HG03469 (cell line): Measurements from ENCODE around the gene CCDC141.

Experiments used
- ATAC-seq: cut with Tn5 transposase; IDR thresholded peaks from one replicate; pipeline ENCODE4 v1.9.1; 2021; ENCODE audit warnings: mild to moderate bottlenecking, moderate library complexity, moderate number of reproducible peaks; ENCODE audit not compliant: unreplicated experiment

CCDC141 gene

GRCh38 chr2:178787155-178787554 lies 262.8 kb downstream of the CCDC141 start:
- no peak for ATAC-seq

- no peak for ATAC-seq
Observed at GRCh38 chr2:178783889-178784288, 266.0 kb downstream of the CCDC141 start.

GRCh38 chr2:178782236-178782635 lies 267.7 kb downstream of the CCDC141 start:
- no peak for ATAC-seq
